Mucosa of rectum (tissue), 2 donors: ENCODE data around the gene CARD16.
"Not testable (repeated sequence)": the region's sequence is repeated elsewhere in the genome, so short reads cannot be mapped to it uniquely, and the experiment has no call there.

Source experiments
- H3K27ac ChIP-seq, 2 donors: one replicate each; pipeline ENCODE4 v1.7.0; 2013; ENCODE audit warnings: inconsistent platforms in 2 of 2, low read depth in 2 of 2, low read length in 2 of 2
- H3K27me3 ChIP-seq, 2 donors: one replicate each; pipeline ENCODE4 v1.7.0; 2013; ENCODE audit warnings: low read length in 2 of 2; ENCODE audit not compliant: control insufficient read depth in 2 of 2, insufficient read depth in 2 of 2
- H3K36me3 ChIP-seq, 2 donors: one replicate each; pipeline ENCODE4 v1.7.0; 2013; ENCODE audit warnings: low read length in 2 of 2; ENCODE audit not compliant: control insufficient read depth in 2 of 2, insufficient read depth in 2 of 2
- H3K4me1 ChIP-seq, 2 donors: one replicate each; pipeline ENCODE4 v1.7.0; 2013; ENCODE audit warnings: low read length in 2 of 2, mild to moderate bottlenecking in 1 of 2; ENCODE audit not compliant: control insufficient read depth in 2 of 2, insufficient read depth in 2 of 2
- H3K4me3 ChIP-seq, 2 donors: one replicate each; pipeline ENCODE4 v1.7.0; 2013; ENCODE audit warnings: low read length in 2 of 2
- H3K9ac ChIP-seq, 2 donors: one replicate each; pipeline ENCODE4 v1.7.0; 2013; ENCODE audit warnings: low read length in 2 of 2, low read depth in 1 of 2, mild to moderate bottlenecking in 1 of 2
- H3K9me3 ChIP-seq, 2 donors: one replicate each; pipeline ENCODE4 v1.7.0; 2013; ENCODE audit warnings: low read length in 2 of 2; ENCODE audit not compliant: control insufficient read depth in 2 of 2
- donor health status: healthy.
- donor health status: Normal muscosa, but diverticular disease.

CARD16 gene

GRCh38 chr11:105072080-105072479 is 26.9 kb upstream of the CARD16 start:
- H3K9me3 ChIP-seq, H3K36me3 ChIP-seq, H3K27ac ChIP-seq, H3K4me3 ChIP-seq, H3K9ac ChIP-seq, H3K27me3 ChIP-seq, H3K4me1 ChIP-seq: not testable (repeated sequence)

DNA sequence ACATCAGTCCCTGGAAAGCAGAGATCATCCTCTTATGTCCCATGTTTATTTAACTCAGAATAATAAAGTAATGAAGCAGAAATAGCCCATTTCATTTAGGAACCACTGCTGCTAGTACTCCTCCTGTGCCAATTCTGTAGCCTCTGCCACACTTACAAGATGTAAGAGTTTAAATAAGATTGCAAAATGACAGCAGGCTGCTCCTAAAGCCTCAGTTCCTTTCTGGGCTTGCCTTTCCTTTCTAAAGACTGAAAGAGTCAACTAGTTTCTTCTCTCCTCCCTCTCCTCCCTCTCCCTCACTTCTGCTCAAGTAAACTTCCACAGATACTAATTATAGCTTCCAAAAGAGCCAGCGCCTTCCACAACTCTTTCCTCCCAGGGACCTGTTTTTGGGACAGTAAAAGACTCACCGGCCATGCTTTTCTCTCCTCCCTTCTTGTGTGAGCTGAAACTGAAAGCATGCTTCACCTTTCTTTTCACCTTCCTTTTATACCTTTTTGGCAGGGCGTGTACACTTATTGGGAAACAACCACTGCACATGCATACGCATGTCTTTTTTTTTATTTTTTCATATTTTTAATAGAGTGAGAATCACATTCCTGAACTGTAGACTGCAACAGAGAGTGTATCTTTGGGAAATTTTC is 26.1 kb upstream of the CARD16 start:
- no peak overlapping the region for H3K9ac ChIP-seq
- no peaks in the 10 kb centered on the region for H3K4me1 ChIP-seq
- H3K36me3 ChIP-seq: no peaks in the 10 kb centered on the region
- peak overlapping the region in 1 of 2 donors; percentile 5 for H3K4me3 ChIP-seq
- H3K27me3 ChIP-seq: no peaks in the 10 kb centered on the region
- H3K27ac ChIP-seq: no peak overlapping the region
- H3K9me3 ChIP-seq: no peaks in the 10 kb centered on the region

- H3K4me1 ChIP-seq: no peaks in the 10 kb centered on the region
- H3K9me3 ChIP-seq: no peaks in the 10 kb centered on the region
- H3K9ac ChIP-seq: no peak overlapping the region
- H3K27ac ChIP-seq: no peak overlapping the region
- no peaks in the 10 kb centered on the region for H3K27me3 ChIP-seq
- H3K4me3 ChIP-seq: no peak overlapping the region
- H3K36me3 ChIP-seq: no peaks in the 10 kb centered on the region
Observed at GRCh38 chr11:105070306-105070705, 25.2 kb upstream of the CARD16 start.

GRCh38 chr11:105069749-105070148 is 24.6 kb upstream of the CARD16 start:
- not testable (repeated sequence) for H3K27ac ChIP-seq, H3K9ac ChIP-seq, H3K9me3 ChIP-seq, H3K4me3 ChIP-seq, H3K36me3 ChIP-seq, H3K27me3 ChIP-seq, H3K4me1 ChIP-seq

GRCh38 chr11:105063245-105063941 is 18.3 kb upstream of the CARD16 start:
- H3K4me1 ChIP-seq: not testable (repeated sequence)

GRCh38 chr11:105057432-105057831 is 12.3 kb upstream of the CARD16 start:
- no peaks in the 10 kb centered on the region for H3K9me3 ChIP-seq
- no peak overlapping the region for H3K4me3 ChIP-seq
- no peaks in the 10 kb centered on the region for H3K36me3 ChIP-seq
- H3K9ac ChIP-seq: no peak overlapping the region
- no peaks in the 10 kb centered on the region for H3K27me3 ChIP-seq
- no peak overlapping the region for H3K27ac ChIP-seq
- H3K4me1 ChIP-seq: no peaks in the 10 kb centered on the region

More at GRCh38 chr11:105063245-105063941, 18.3 kb upstream of the CARD16 start:
- not testable (repeated sequence) for H3K9ac ChIP-seq, H3K4me3 ChIP-seq, H3K36me3 ChIP-seq, H3K9me3 ChIP-seq, H3K27me3 ChIP-seq, H3K27ac ChIP-seq

DNA sequence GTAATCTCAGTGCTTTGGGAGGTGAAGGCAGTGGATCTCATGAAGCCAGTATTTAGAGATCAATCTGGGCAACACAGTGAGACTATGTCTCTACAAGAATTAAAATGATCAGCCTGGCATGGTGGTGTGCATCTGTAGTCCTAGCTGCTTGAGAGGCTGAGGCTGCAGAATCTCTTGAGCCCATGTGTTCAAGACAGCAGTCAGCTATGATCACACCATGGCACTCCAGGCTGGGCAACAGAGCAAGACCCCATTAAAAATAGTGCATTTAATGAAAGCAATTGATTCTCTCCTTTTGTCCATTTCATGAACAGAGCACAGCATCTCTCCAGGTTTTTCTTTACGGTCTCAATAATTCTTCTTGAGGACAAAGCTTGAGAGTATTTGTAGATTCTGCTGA is 11.3 kb upstream of the CARD16 start:
- Histone ChIP-seq H3K27ac (no peak overlapping the region), H3K4me1 (no peaks in the 10 kb centered on the region), H3K4me3 (no peak overlapping the region), H3K27me3 (no peaks in the 10 kb centered on the region), H3K36me3 (no peaks in the 10 kb centered on the region), H3K9ac (no peak overlapping the region), H3K9me3 (no peaks in the 10 kb centered on the region)

DNA sequence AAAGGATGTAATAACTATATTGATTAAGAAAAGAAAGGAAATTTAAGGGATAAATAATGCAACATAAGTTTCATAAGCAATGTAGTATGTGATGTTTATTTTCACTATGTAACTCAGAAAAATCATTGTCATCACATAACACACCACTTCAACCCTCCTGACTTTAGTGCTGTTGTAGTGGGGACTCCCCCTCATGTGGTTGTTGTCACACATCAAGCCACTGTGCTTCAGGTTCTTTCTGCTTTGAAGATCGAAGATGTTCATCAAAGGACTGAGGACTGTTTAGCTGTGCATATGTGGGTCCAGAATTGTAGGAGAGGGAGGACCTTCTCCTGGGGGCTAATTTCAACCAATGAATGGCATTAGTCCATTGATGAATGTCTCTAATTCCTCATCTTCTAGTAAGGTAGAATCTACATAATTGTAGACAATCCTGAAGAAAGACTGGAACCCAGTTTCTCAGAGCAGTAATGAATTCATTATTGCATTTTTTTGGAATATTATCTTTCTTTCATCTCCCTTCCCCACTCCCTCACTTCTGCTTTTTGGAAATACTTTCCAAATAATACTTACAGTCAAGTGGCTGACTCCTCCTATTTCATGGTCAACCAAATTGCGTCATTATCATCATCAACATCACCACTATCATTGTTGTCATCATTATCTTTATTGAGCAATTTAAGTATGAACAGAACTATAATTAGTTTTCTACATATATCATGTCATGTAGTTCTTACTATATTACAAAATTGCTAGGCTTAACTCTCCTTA is 9.8 kb upstream of the CARD16 start:
- Histone ChIP-seq H3K27me3 (no peaks in the 10 kb centered on the region), H3K27ac (no peak overlapping the region), H3K4me1 (no peaks in the 10 kb centered on the region), H3K4me3 (no peak overlapping the region), H3K36me3 (no peaks in the 10 kb centered on the region), H3K9me3 (no peaks in the 10 kb centered on the region), H3K9ac (no peak overlapping the region)

GRCh38 chr11:105052487-105052886 is 7.4 kb upstream of the CARD16 start:
- Histone ChIP-seq H3K4me3 (no peak overlapping the region), H3K9ac (no peak overlapping the region), H3K36me3 (no peaks in the 10 kb centered on the region), H3K4me1 (no peaks in the 10 kb centered on the region), H3K9me3 (no peaks in the 10 kb centered on the region), H3K27me3 (no peaks in the 10 kb centered on the region), H3K27ac (no peak overlapping the region)

- Histone ChIP-seq H3K9ac (no peak overlapping the region), H3K9me3 (no peaks in the 10 kb centered on the region), H3K36me3 (no peaks in the 10 kb centered on the region), H3K27me3 (no peaks in the 10 kb centered on the region), H3K4me1 (no peaks in the 10 kb centered on the region), H3K27ac (no peak overlapping the region), H3K4me3 (no peak overlapping the region)
Observed at GRCh38 chr11:105051559-105051958, 6.4 kb upstream of the CARD16 start.
